HEK293 (cell line): ENCODE measurements around the gene CRTC1.
A peak's percentile ranks its signal among the peaks of the same experiment; 100 is the strongest.

ENCODE experiments used
- CTCF ChIA-PET: fragments of 350-600 bp; formaldehyde crosslinking; extraction: SDS; loops from one replicate; lab custom pipeline; 2021; ENCODE audit warnings: antibody characterized with exemption; lab: Yijun Ruan, JAX
- POLR2A ChIA-PET: fragments of 300-600 bp; formaldehyde crosslinking; extraction: SDS; loops from one replicate; lab custom pipeline; 2020; ENCODE audit warnings: antibody characterized with exemption, inconsistent platforms; lab: Yijun Ruan, JAX
- H3K27ac ChIP-seq: fragments of 200-500 bp; sonication (Bioruptor generic); 2 replicates; pipeline ENCODE4 v1.5.1; 2014; ENCODE audit warnings: low read depth, low read length, control low read depth, inconsistent platforms; ENCODE audit errors: extremely low read depth
- H3K36me3 ChIP-seq, 2 experiments: fragments of 200-500 bp in 1 of 2; sonication (Bioruptor generic) in 1 of 2; 1 replicate in 1 of 2; 2 replicates in 1 of 2; pipeline ENCODE4 v1.5.1; 2014 to 2017; ENCODE audit warnings: inconsistent platforms in 2 of 2, low read length in 2 of 2; ENCODE audit not compliant: control insufficient read depth in 2 of 2, insufficient read depth in 1 of 2
- H3K4me1 ChIP-seq: fragments of 200-500 bp; sonication (Bioruptor generic); 2 replicates; pipeline ENCODE4 v1.5.1; 2014; ENCODE audit warnings: mild to moderate bottlenecking, low read length, inconsistent platforms; ENCODE audit not compliant: control insufficient read depth, insufficient read depth
- H3K4me3 ChIP-seq: 2 replicates; pipeline ENCODE4 v1.5.1; 2011; ENCODE audit warnings: low read depth, mild to moderate bottlenecking, control low read depth, low read length, moderate library complexity
- H3K9me3 ChIP-seq: fragments of 200-500 bp; sonication (Bioruptor generic); 2 replicates; pipeline ENCODE4 v1.5.1; 2014; ENCODE audit warnings: low read depth, low read length, inconsistent platforms; ENCODE audit not compliant: control insufficient read depth, insufficient read depth
- BCL11A ChIP-seq: fragments of 450-650 bp; formaldehyde crosslinking; IDR thresholded peaks from 2 replicates; pipeline ENCODE4 v1.5.1; 2016; ENCODE audit warnings: low read depth, missing biosample characterization, missing genetic modification characterization
- KLF16 ChIP-seq: fragments of 450-650 bp; formaldehyde crosslinking; IDR thresholded peaks from 2 replicates; pipeline ENCODE4 v1.5.1; 2017; ENCODE audit warnings: missing biosample characterization, missing genetic modification characterization
- SP3 ChIP-seq: fragments of 450-650 bp; formaldehyde crosslinking; IDR thresholded peaks from 2 replicates; pipeline ENCODE4 v1.5.1; 2016; ENCODE audit warnings: missing biosample characterization, missing genetic modification characterization
- ZBTB7A ChIP-seq: fragments of 450-650 bp; formaldehyde crosslinking; IDR thresholded peaks from 2 replicates; pipeline ENCODE4 v1.5.1; 2016; ENCODE audit warnings: low read depth, missing biosample characterization, missing genetic modification characterization
- ZNF138 ChIP-seq: fragments of 450-650 bp; formaldehyde crosslinking; IDR thresholded peaks from 2 replicates; pipeline ENCODE4 v1.5.1; 2016; ENCODE audit warnings: missing biosample characterization, missing genetic modification characterization, borderline replicate concordance
- ZNF146 ChIP-seq: fragments of 450-650 bp; formaldehyde crosslinking; IDR thresholded peaks from 2 replicates; pipeline ENCODE4 v1.5.1; 2016; ENCODE audit warnings: missing biosample characterization, missing genetic modification characterization
- ZNF155 ChIP-seq: fragments of 450-650 bp; formaldehyde crosslinking; IDR thresholded peaks from 2 replicates; pipeline ENCODE4 v1.5.1; 2016; ENCODE audit warnings: missing biosample characterization, missing genetic modification characterization
- ZNF19 ChIP-seq: fragments of 450-650 bp; formaldehyde crosslinking; IDR thresholded peaks from 2 replicates; pipeline ENCODE4; 2016; ENCODE audit warnings: missing biosample characterization, missing genetic modification characterization, low read depth
- ZNF211 ChIP-seq: fragments of 450-650 bp; formaldehyde crosslinking; IDR thresholded peaks from 2 replicates; pipeline ENCODE4 v1.5.1; 2016; ENCODE audit warnings: low read depth, missing biosample characterization, missing genetic modification characterization
- ZNF223 ChIP-seq: fragments of 450-650 bp; formaldehyde crosslinking; IDR thresholded peaks from 2 replicates; pipeline ENCODE4 v1.5.1; 2016; ENCODE audit warnings: missing biosample characterization, missing genetic modification characterization
- ZNF335 ChIP-seq: fragments of 450-650 bp; formaldehyde crosslinking; conservative IDR thresholded peaks from 2 replicates; pipeline ENCODE4 v1.5.1; 2016; ENCODE audit warnings: missing biosample characterization, missing genetic modification characterization
- ZNF473 ChIP-seq: fragments of 450-650 bp; formaldehyde crosslinking; IDR thresholded peaks from 2 replicates; pipeline ENCODE4 v1.5.1; 2017; ENCODE audit warnings: missing biosample characterization, missing genetic modification characterization
- ZNF510 ChIP-seq: fragments of 450-650 bp; formaldehyde crosslinking; IDR thresholded peaks from 2 replicates; pipeline ENCODE4 v1.5.1; 2018; ENCODE audit warnings: mild to moderate bottlenecking, missing genetic modification characterization, missing biosample characterization; ENCODE audit not compliant: insufficient replicate concordance
- ZNF571 ChIP-seq: fragments of 450-650 bp; formaldehyde crosslinking; IDR thresholded peaks from 2 replicates; pipeline ENCODE4 v1.5.0; 2017; ENCODE audit warnings: missing biosample characterization, missing genetic modification characterization
- ZNF621 ChIP-seq: fragments of 450-650 bp; formaldehyde crosslinking; IDR thresholded peaks from 2 replicates; pipeline ENCODE4 v1.5.1; 2017; ENCODE audit warnings: missing biosample characterization, missing genetic modification characterization
- ZNF76 ChIP-seq: fragments of 450-650 bp; formaldehyde crosslinking; IDR thresholded peaks from 2 replicates; pipeline ENCODE4; 2016; ENCODE audit warnings: low read depth, missing biosample characterization, missing genetic modification characterization, borderline replicate concordance
- ZNF768 ChIP-seq: fragments of 450-650 bp; formaldehyde crosslinking; IDR thresholded peaks from 2 replicates; pipeline ENCODE4 v1.5.1; 2018; ENCODE audit warnings: missing biosample characterization, mild to moderate bottlenecking, missing genetic modification characterization
- ZNF830 ChIP-seq: fragments of 450-650 bp; IDR thresholded peaks from 2 replicates; pipeline ENCODE4 v1.5.0; 2018; ENCODE audit warnings: missing biosample characterization, missing genetic modification characterization, low read depth, mild to moderate bottlenecking, moderate library complexity
- TF ChIP-seq, protein P1 (sequence below): fragments of 450-650 bp; formaldehyde crosslinking; IDR thresholded peaks from 2 replicates; pipeline ENCODE4 v1.5.1; 2016; ENCODE audit warnings: missing biosample characterization, missing genetic modification characterization
- TF ChIP-seq, protein P2 (sequence below): fragments of 450-650 bp; formaldehyde crosslinking; IDR thresholded peaks from 2 replicates; pipeline ENCODE4 v1.5.1; 2016; ENCODE audit warnings: missing biosample characterization, missing genetic modification characterization
- TF ChIP-seq, protein P3 (sequence below): fragments of 450-650 bp; formaldehyde crosslinking; IDR thresholded peaks from 2 replicates; pipeline ENCODE4 v1.5.1; 2017; ENCODE audit warnings: missing biosample characterization, missing genetic modification characterization
- TF ChIP-seq, protein P4 (sequence below): fragments of 450-650 bp; formaldehyde crosslinking; IDR thresholded peaks from 2 replicates; pipeline ENCODE4 v1.5.1; 2016; ENCODE audit warnings: missing biosample characterization, missing genetic modification characterization

The CRTC1 gene

DNA sequence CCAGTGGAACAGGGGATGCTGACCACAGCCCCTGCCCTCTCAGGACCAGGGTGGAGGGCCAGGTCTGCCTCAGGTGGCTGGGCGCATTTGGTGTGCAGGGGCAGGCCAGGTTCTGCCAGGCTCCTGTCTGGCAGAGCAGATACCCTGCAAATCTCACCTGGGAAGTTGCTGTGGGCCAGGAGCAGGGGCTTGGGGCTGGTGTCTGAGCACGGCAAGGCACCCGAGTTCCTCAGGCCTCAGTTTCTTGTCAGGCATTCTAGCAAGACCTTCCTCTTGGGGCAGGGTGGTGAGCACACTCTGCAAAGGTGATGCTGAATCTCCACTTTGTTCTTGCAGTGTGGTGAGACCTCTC is 1.1 kb downstream of the CRTC1 start:
- TF ChIP-seq ZNF335 (peak; percentile 59), ZNF830 (tag by site-specific recombination) (no peak), ZBTB7A (tag by site-specific recombination) (no peak), ZNF211 (tag by site-specific recombination) (no peak), ZNF138 (tag by site-specific recombination) (no peak), ZNF76 (tag by site-specific recombination) (no peak)
- H3K27ac ChIP-seq: no peak overlapping the region; the same call in 1 of the 2 replicates
- POLR2A ChIA-PET: no interaction called here
- peak overlapping the region; percentile 73 for H3K4me3 ChIP-seq
- H3K4me1 ChIP-seq: no peaks in the 10 kb centered on the region
- no peaks in the 10 kb centered on the region for H3K9me3 ChIP-seq
- H3K36me3 ChIP-seq: no peaks in the 10 kb centered on the region
- CTCF ChIA-PET: interaction anchor here (0.7 kb wide), 1 partner anchor 27 kb away, joined by 3 read pairs; no protein-coding TSS in a partner anchor

DNA sequence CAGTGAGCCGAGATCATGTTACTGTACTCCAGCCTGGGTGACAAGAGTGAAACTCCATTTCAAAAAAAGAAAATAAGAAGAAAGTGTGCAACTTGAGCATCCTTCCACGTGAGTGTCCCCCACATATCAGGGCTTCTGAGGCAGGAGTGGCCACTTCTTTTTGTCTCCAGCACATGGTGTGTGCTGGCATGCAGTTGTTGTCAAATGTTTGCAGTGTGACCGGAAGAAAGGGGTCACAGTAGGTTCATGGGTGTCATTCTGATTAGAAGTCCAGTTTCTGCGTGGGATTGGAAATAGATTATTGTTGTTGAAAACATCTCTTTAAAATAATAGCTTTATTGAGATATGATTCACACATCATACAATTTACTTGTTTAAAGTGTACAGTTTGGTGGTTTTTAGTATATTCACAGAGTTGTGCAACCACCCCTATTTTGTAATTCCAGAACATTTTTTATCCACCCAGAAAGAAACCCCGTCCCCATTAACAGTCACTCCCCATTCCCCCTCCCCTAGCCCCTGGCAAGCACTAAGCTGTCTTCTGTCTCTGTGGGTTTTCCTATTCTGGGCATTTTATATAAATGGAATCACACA is 2.2 kb downstream of the CRTC1 start:
- Histone ChIP-seq H3K27ac (no peak overlapping the region), H3K4me1 (no peaks in the 10 kb centered on the region), H3K36me3 (no peaks in the 10 kb centered on the region), H3K9me3 (no peaks in the 10 kb centered on the region), H3K4me3 (no peak overlapping the region)
- TF ChIP-seq ZNF571 (tag by site-specific recombination): no peak
- POLR2A ChIA-PET: no interaction called here
- CTCF ChIA-PET: interaction anchor here (0.7 kb wide), 1 partner anchor 237 kb away, joined by 3 read pairs; no protein-coding TSS in a partner anchor

DNA sequence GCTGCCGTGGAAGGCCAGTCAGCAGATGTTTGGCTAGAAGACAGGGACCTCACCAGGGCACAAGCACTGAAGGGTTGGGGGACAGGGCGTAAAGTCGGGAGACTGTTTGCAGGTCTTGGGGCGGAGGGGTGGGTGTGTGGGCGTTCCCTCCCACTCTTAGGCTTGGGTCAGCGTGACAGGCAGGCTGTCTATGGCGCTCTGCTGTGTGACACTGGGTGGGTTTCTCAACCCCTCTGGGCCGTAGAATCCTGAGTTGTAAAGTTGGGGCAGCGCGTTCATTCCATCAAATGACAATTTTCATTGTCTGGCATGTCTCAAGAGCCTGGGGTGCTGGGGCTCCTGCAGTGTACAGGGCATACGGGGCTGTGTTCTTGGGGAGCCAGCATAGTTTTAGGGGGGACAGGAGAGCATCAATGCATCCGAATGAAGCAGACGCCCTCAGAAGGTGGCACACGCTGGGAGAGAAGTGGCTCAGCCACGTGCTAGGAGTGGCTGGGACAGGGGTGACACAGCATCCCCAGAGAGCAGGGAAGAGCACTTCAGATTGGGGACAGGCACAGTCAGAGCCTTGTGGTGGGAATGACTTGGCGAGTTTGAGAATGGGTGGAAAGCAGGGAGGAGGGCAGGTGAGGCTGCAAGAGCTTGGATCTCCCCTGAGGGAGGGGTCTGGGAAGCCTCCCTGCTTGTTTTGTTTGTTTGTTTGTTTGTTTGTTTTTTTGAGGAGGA is 4.4 kb downstream of the CRTC1 start:
- Histone ChIP-seq H3K27ac (no peak overlapping the region), H3K9me3 (no peaks in the 10 kb centered on the region), H3K4me1 (no peaks in the 10 kb centered on the region), H3K36me3 (no peaks in the 10 kb centered on the region), H3K4me3 (no peak overlapping the region)
- CTCF ChIA-PET: no interaction called here
- POLR2A ChIA-PET: no interaction called here
- TF ChIP-seq, protein P1, sequence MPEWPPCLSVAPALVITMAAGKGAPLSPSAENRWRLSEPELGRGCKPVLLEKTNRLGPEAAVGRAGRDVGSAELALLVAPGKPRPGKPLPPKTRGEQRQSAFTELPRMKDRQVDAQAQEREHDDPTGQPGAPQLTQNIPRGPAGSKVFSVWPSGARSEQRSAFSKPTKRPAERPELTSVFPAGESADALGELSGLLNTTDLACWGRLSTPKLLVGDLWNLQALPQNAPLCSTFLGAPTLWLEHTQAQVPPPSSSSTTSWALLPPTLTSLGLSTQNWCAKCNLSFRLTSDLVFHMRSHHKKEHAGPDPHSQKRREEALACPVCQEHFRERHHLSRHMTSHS (tag by site-specific recombination): no peak
- no peak for TF ChIP-seq ZNF223 (tag by site-specific recombination)
- TF ChIP-seq ZNF473 (tag by site-specific recombination): no peak
- TF ChIP-seq, protein P2, sequence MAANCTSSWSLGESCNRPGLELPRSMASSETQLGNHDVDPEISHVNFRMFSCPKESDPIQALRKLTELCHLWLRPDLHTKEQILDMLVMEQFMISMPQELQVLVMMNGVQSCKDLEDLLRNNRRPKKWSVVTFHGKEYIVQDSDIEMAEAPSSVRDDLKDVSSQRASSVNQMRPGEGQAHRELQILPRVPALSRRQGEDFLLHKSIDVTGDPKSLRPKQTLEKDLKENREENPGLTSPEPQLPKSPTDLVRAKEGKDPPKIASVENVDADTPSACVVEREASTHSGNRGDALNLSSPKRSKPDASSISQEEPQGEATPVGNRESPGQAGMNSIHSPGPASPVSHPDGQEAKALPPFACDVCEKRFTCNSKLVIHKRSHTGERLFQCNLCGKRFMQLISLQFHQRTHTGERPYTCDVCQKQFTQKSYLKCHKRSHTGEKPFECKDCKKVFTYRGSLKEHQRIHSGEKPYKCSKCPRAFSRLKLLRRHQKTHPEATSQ (tag by site-specific recombination): no peak
- TF ChIP-seq, protein P3, sequence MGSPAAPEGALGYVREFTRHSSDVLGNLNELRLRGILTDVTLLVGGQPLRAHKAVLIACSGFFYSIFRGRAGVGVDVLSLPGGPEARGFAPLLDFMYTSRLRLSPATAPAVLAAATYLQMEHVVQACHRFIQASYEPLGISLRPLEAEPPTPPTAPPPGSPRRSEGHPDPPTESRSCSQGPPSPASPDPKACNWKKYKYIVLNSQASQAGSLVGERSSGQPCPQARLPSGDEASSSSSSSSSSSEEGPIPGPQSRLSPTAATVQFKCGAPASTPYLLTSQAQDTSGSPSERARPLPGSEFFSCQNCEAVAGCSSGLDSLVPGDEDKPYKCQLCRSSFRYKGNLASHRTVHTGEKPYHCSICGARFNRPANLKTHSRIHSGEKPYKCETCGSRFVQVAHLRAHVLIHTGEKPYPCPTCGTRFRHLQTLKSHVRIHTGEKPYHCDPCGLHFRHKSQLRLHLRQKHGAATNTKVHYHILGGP (tag by site-specific recombination): no peak
- TF ChIP-seq, protein P4, sequence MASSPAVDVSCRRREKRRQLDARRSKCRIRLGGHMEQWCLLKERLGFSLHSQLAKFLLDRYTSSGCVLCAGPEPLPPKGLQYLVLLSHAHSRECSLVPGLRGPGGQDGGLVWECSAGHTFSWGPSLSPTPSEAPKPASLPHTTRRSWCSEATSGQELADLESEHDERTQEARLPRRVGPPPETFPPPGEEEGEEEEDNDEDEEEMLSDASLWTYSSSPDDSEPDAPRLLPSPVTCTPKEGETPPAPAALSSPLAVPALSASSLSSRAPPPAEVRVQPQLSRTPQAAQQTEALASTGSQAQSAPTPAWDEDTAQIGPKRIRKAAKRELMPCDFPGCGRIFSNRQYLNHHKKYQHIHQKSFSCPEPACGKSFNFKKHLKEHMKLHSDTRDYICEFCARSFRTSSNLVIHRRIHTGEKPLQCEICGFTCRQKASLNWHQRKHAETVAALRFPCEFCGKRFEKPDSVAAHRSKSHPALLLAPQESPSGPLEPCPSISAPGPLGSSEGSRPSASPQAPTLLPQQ: no peak
- TF ChIP-seq KLF16 (tag by site-specific recombination): no peak
- TF ChIP-seq ZNF155: no peak
- no peak for TF ChIP-seq ZNF768 (tag by site-specific recombination)
- no peak for TF ChIP-seq ZNF146
- TF ChIP-seq BCL11A (tag by site-specific recombination): no peak
- TF ChIP-seq ZNF621: no peak
- no peak for TF ChIP-seq SP3 (tag by site-specific recombination)
- TF ChIP-seq ZNF19 (tag by site-specific recombination): no peak
- TF ChIP-seq ZNF510 (tag by site-specific recombination): no peak
